Bronchial smooth muscle cell (primary cell): ENCODE results near the gene CBLC. TPM values are rescaled to one million over a fixed set of nuclear protein-coding genes. Genes with fewer than 3 reads are reported as not detected.

Source experiments
- total RNA-seq: library from RNA; depleted of rRNA; stranded (reverse); fragments of >200 nt; gene quantifications from 2 replicates; pipeline ENCODE4 v1.2.1, GENCODE V29; 2014

CBLC gene, protein sequence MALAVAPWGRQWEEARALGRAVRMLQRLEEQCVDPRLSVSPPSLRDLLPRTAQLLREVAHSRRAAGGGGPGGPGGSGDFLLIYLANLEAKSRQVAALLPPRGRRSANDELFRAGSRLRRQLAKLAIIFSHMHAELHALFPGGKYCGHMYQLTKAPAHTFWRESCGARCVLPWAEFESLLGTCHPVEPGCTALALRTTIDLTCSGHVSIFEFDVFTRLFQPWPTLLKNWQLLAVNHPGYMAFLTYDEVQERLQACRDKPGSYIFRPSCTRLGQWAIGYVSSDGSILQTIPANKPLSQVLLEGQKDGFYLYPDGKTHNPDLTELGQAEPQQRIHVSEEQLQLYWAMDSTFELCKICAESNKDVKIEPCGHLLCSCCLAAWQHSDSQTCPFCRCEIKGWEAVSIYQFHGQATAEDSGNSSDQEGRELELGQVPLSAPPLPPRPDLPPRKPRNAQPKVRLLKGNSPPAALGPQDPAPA
- 0.09 TPM in 1 of 2 replicates, not detected in the other for total RNA-seq

GRCh38 chr19:44777715-44778347, at the start of gene CBLC:
TSS of gene CBLC (plus strand) at chr19:44777890. CDS start at chr19:44777932, 42 bp downstream.

GRCh38 chr19:44748426-44749254, 29.1 kb upstream of the CBLC start, which contains the start of gene BCL3:
TSS of gene BCL3 (plus strand) at chr19:44748708. CDS start at chr19:44748791, 83 bp downstream.

GRCh38 chr19:44808463-44809371, 31.0 kb downstream of the CBLC start, which contains the start of gene BCAM:
TSS of gene BCAM (plus strand) at chr19:44809103. CDS start at chr19:44809125, 22 bp downstream.

DNA sequence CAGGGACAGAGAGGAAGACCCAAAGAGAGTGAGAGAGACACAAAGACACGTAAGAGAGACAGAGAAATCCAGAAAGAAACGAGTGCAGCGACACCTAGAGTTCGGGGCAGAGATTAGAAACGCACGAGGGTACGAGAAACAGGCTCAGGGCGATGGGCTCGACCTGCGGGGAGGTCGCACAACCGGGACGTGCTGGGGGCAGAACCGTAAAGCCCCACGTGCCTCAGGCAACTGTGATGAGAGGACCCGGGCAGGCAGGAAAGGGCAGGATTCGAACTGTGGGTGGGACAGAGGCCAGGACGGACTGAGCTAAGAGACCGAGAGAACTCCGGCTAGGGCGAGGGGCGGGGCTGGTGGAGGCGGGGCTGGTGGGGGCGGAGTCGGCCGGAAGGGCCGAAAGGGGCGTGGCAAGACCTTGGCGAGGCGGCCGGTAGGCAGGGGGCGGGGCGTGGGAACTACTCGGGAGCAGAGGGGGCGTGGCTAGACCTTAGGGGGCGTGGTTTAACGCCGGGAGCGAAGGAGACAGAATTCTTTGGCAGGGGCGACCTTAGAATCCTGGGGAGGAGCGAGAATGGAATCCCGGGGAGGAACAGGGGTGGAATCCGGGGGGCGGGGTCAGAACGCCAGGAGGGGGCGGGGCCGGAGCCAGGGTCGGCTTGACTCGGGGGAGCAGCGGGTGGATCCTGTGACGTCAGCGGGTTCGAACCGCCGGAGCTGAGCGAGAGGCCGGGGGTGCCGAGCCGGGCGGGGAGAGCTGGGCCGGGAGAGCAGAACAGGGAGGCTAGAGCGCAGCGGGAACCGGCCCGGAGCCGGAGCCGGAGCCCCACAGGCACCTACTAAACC, 68.1 kb downstream of the CBLC start, which contains the start of gene NECTIN2:
TSS of gene NECTIN2 (plus strand) at position 686 of the 843 bp plus-strand sequence. CDS start 229 bp downstream, outside the sequence.

Other genes with a start within 250 kb of the CBLC start
- not detected in 2 replicates for gene CEACAM20, start 248.2 kb upstream of the CBLC start, total RNA-seq
- gene IGSF23, start 164.3 kb upstream of the CBLC start, total RNA-seq = not detected in 2 replicates
- gene PVR, start 134.0 kb upstream of the CBLC start, total RNA-seq = 13.9 and 14.7 TPM in 2 replicates
- gene CEACAM19, start 106.4 kb upstream of the CBLC start, total RNA-seq = 0.26 and 0.95 TPM in 2 replicates
- gene CEACAM16, start 78.7 kb upstream of the CBLC start, total RNA-seq = 0.09 TPM in 1 of 2 replicates, not detected in the other
- gene BCL3, start 29.2 kb upstream of the CBLC start, total RNA-seq = 5.0 and 12.5 TPM in 2 replicates
- 6.6 and 8.9 TPM in 2 replicates for gene BCAM, start 31.2 kb downstream of the CBLC start, total RNA-seq
- 33.6 and 40.5 TPM in 2 replicates for gene NECTIN2, start 68.4 kb downstream of the CBLC start, total RNA-seq
- gene TOMM40, start 113.4 kb downstream of the CBLC start, total RNA-seq = 18.8 and 19.6 TPM in 2 replicates
- gene APOE, start 127.9 kb downstream of the CBLC start, total RNA-seq = 7.2 and 8.0 TPM in 2 replicates
- gene APOC1, start 136.7 kb downstream of the CBLC start, total RNA-seq = 0.69 and 0.79 TPM in 2 replicates
- not detected in 2 replicates for gene APOC4, start 164.3 kb downstream of the CBLC start, total RNA-seq
- not detected in 2 replicates for gene APOC2, start 168.2 kb downstream of the CBLC start, total RNA-seq
- 26.1 and 30.4 TPM in 2 replicates for gene CLPTM1, start 177.5 kb downstream of the CBLC start, total RNA-seq
- gene RELB, start 223.6 kb downstream of the CBLC start, total RNA-seq = 3.3 and 6.9 TPM in 2 replicates